ENCODE measurements around the gene C20orf141.

The C20orf141 gene

GRCh38 chr20:2797136-2797983, 17.4 kb upstream of the C20orf141 start:
- no peak overlapping the region for H3K27ac ChIP-seq (ENCODE audit: extremely low read depth, low read depth, low read length)
- TF ChIP-seq PRDM1 (tag by site-specific recombination; IDR thresholded peaks at IDR 0.05) (no peak), ZFHX2 (tag by site-specific recombination; conservative IDR thresholded peaks at IDR 0.05) (no peak), ZNF596 (tag by site-specific recombination; IDR thresholded peaks at IDR 0.05) (no peak), ZNF280C (tag by site-specific recombination; IDR thresholded peaks at IDR 0.05) (no peak), ZNF785 (tag by site-specific recombination; IDR thresholded peaks at IDR 0.05) (no peak), ZBTB17 (tag by site-specific recombination; IDR thresholded peaks at IDR 0.05) (no peak), FEZF1 (tag by site-specific recombination; IDR thresholded peaks at IDR 0.05) (no peak), ZNF530 (tag by site-specific recombination; IDR thresholded peaks at IDR 0.05; ENCODE audit: low read depth) (no peak)
- H3K9me3 ChIP-seq (ENCODE audit: control insufficient read depth, insufficient read depth, low read depth, low read length) = no peaks in the 10 kb centered on the region
- CTCF ChIA-PET = no interaction called here
- H3K36me3 ChIP-seq (ENCODE audit: control insufficient read depth in 2 of 2, insufficient read depth in 1 of 2, low read length in 2 of 2) = peaks cover 0 to 17% of the 10 kb centered on the region in 2 experiments; a peak in 1 of 3 replicates
- 0 out of 2 replicates have a peak, but pooled peaks cover 3% of the 10 kb centered on the region for H3K4me1 ChIP-seq (ENCODE audit: control insufficient read depth, insufficient read depth, low read length)
- H3K4me3 ChIP-seq (ENCODE audit: low read depth, low read length) = no peak overlapping the region
- POLR2A ChIA-PET = no interaction called here

- ChIA-PET CTCF (interaction anchor here (1.2 kb wide), 1 partner anchor 45 kb away, joined by 3 read pairs; no protein-coding TSS in a partner anchor), POLR2A (no interaction called here)
- H3K36me3 ChIP-seq (ENCODE audit: control insufficient read depth in 2 of 2, insufficient read depth in 1 of 2, low read length in 2 of 2) = peaks cover 0 to 17% of the 10 kb centered on the region in 2 experiments; a peak in 1 of 3 replicates
- H3K4me3 ChIP-seq (ENCODE audit: low read depth, low read length) = no peak overlapping the region
- no peaks in the 10 kb centered on the region for H3K9me3 ChIP-seq (ENCODE audit: control insufficient read depth, insufficient read depth, low read depth, low read length)
- H3K27ac ChIP-seq (ENCODE audit: extremely low read depth, low read depth, low read length) = no peak overlapping the region
- TF ChIP-seq ZNF148 (tag by site-specific recombination; IDR thresholded peaks at IDR 0.05; ENCODE audit: borderline replicate concordance) (no peak), KLF7 (tag by site-specific recombination; IDR thresholded peaks at IDR 0.05; ENCODE audit: borderline replicate concordance) (no peak), ZNF596 (tag by site-specific recombination; IDR thresholded peaks at IDR 0.05) (no peak), ZBTB11 (tag by site-specific recombination; conservative IDR thresholded peaks at IDR 0.05; ENCODE audit: low read depth) (no peak), ZNF138 (tag by site-specific recombination; IDR thresholded peaks at IDR 0.05; ENCODE audit: borderline replicate concordance) (no peak), ZNF202 (tag by site-specific recombination; IDR thresholded peaks at IDR 0.05; ENCODE audit: borderline replicate concordance) (no peak), ZNF645 (tag by site-specific recombination; IDR thresholded peaks at IDR 0.05) (no peak), ZNF239 (tag by site-specific recombination; IDR thresholded peaks at IDR 0.05) (no peak), ZNF544 (tag by site-specific recombination; IDR thresholded peaks at IDR 0.05) (no peak), PBX3 (CRISPR knock-in tag; IDR thresholded peaks at IDR 0.05) (no peak), ZNF18 (tag by site-specific recombination; IDR thresholded peaks at IDR 0.05) (no peak), GLIS1 (tag by site-specific recombination; IDR thresholded peaks at IDR 0.05) (no peak)
- H3K4me1 ChIP-seq (ENCODE audit: control insufficient read depth, insufficient read depth, low read length) = 0 out of 2 replicates have a peak, but pooled peaks cover 3% of the 10 kb centered on the region
Observed at GRCh38 chr20:2798095-2798805, 16.5 kb upstream of the C20orf141 start.
